ENCODE data around the gene ATAT1. TPM values are rescaled to one million over a fixed set of nuclear protein-coding genes. Genes with fewer than 3 reads are reported as not detected.

Gene ATAT1
- total and polyA plus RNA-seq, 9 of the 15 experiments (the other 6 are each of a cell fraction or from before 2014, with no cell fraction given) = 0.65 to 5.8 (median 1.6) TPM

- TF ChIP-seq ZNF263 (CRISPR knock-in tag; IDR thresholded peaks at IDR 0.05; ENCODE audit: borderline replicate concordance) (peak; percentile 53; the same call in 1 of the 2 replicates), TRIM24 (IDR thresholded peaks at IDR 0.05) (peak in 1 of 2 experiments; percentile 58; a peak in 2 of 4 replicates), TSC22D4 (tag; IDR thresholded peaks at IDR 0.05) (peak; percentile 74; the same call in 1 of the 2 replicates), MBD1 (CRISPR knock-in tag; IDR thresholded peaks at IDR 0.05) (no peak), FOXM1 (IDR thresholded peaks at IDR 0.05; ENCODE audit: low read depth) (no peak; the same call in 1 of the 2 replicates), FOXM1 (CRISPR knock-in tag; IDR thresholded peaks at IDR 0.05; ENCODE audit: low read depth) (no peak), DNMT1 (IDR thresholded peaks at IDR 0.05) (0 out of 2 replicates have a peak, but pooled peaks have one; percentile 73), NONO (IDR thresholded peaks at IDR 0.05; ENCODE audit: low read depth in 2 of 2, low read length in 1 of 2) (no peak), PHF8 (IDR thresholded peaks at IDR 0.05; ENCODE audit: borderline replicate concordance, low read length) (peak; percentile 43; the same call in 1 of the 2 replicates), ARID1B (IDR thresholded peaks at IDR 0.05) (peak; percentile 44), ZNF512 (tag; IDR thresholded peaks at IDR 0.05) (no peak), CHD4 (IDR thresholded peaks at IDR 0.05; ENCODE audit: insufficient read depth, insufficient replicate concordance, low read depth, low read length, poor library complexity, severe bottlenecking) (peak; percentile 11), BCLAF1 (IDR thresholded peaks at IDR 0.05; ENCODE audit: borderline replicate concordance in 1 of 2, control insufficient read depth in 1 of 2, low read depth in 2 of 2, low read length in 1 of 2) (0 out of 4 replicates have a peak, but pooled peaks of 1 of the 2 experiments have one; percentile 26)
- TF ChIP-seq, protein P1, sequence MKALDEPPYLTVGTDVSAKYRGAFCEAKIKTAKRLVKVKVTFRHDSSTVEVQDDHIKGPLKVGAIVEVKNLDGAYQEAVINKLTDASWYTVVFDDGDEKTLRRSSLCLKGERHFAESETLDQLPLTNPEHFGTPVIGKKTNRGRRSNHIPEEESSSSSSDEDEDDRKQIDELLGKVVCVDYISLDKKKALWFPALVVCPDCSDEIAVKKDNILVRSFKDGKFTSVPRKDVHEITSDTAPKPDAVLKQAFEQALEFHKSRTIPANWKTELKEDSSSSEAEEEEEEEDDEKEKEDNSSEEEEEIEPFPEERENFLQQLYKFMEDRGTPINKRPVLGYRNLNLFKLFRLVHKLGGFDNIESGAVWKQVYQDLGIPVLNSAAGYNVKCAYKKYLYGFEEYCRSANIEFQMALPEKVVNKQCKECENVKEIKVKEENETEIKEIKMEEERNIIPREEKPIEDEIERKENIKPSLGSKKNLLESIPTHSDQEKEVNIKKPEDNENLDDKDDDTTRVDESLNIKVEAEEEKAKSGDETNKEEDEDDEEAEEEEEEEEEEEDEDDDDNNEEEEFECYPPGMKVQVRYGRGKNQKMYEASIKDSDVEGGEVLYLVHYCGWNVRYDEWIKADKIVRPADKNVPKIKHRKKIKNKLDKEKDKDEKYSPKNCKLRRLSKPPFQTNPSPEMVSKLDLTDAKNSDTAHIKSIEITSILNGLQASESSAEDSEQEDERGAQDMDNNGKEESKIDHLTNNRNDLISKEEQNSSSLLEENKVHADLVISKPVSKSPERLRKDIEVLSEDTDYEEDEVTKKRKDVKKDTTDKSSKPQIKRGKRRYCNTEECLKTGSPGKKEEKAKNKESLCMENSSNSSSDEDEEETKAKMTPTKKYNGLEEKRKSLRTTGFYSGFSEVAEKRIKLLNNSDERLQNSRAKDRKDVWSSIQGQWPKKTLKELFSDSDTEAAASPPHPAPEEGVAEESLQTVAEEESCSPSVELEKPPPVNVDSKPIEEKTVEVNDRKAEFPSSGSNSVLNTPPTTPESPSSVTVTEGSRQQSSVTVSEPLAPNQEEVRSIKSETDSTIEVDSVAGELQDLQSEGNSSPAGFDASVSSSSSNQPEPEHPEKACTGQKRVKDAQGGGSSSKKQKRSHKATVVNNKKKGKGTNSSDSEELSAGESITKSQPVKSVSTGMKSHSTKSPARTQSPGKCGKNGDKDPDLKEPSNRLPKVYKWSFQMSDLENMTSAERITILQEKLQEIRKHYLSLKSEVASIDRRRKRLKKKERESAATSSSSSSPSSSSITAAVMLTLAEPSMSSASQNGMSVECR (CRISPR knock-in tag; IDR thresholded peaks at IDR 0.05) = no peak; the same call in 1 of the 2 replicates
These were observed 59.6 kb downstream of the ATAT1 start, which contains the start of gene PPP1R18 (continued) for GRCh38 chr6:30686009-30686907.

All from K562 (cell line).